Measurements from ENCODE around the gene TFG.

- TF ChIP-seq POLR2A (IDR thresholded peaks at IDR 0.05), result no peak
- TF ChIP-seq, protein P1, sequence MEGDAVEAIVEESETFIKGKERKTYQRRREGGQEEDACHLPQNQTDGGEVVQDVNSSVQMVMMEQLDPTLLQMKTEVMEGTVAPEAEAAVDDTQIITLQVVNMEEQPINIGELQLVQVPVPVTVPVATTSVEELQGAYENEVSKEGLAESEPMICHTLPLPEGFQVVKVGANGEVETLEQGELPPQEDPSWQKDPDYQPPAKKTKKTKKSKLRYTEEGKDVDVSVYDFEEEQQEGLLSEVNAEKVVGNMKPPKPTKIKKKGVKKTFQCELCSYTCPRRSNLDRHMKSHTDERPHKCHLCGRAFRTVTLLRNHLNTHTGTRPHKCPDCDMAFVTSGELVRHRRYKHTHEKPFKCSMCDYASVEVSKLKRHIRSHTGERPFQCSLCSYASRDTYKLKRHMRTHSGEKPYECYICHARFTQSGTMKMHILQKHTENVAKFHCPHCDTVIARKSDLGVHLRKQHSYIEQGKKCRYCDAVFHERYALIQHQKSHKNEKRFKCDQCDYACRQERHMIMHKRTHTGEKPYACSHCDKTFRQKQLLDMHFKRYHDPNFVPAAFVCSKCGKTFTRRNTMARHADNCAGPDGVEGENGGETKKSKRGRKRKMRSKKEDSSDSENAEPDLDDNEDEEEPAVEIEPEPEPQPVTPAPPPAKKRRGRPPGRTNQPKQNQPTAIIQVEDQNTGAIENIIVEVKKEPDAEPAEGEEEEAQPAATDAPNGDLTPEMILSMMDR (IDR thresholded peaks at IDR 0.05), result no peak
Observed at GRCh38 chr3:100746092-100746491, 36.8 kb downstream of the TFG start.

Measured in stomach (tissue), 4 donors.